ENCODE measurements around the gene DSCAML1. TPM values are rescaled to one million over a fixed set of nuclear protein-coding genes. Genes with fewer than 3 reads are reported as not detected.

The DSCAML1 gene
- total RNA-seq, 4 donors from 2014 or later: 0.20 to 1.1 (median 0.36) TPM

GRCh38 chr11:117428186-117428855 is 368.7 kb downstream of the DSCAML1 start:
- Histone ChIP-seq H3K27me3 (peaks cover 0 to 5% of the 10 kb centered on the region in 2 donors), H3K27ac (no peak overlapping the region), H3K4me1 (peaks cover 0 to 7% (median 0%) of the 10 kb centered on the region in 4 donors), H3K36me3 (peaks cover 0 to 4% (median 0%) of the 10 kb centered on the region in 3 donors), H3K9me3 (no peaks in the 10 kb centered on the region), H3K4me3 (no peak overlapping the region)
- DNase-seq (ENCODE audit: low spot score in 2 of 2): no peak
- TF ChIP-seq EP300 (IDR thresholded peaks at IDR 0.05) (no peak), CTCF (IDR thresholded peaks at IDR 0.05) (no peak), POLR2A (IDR thresholded peaks at IDR 0.05) (no peak)
- WGBS, 2 donors: 61 to 71% methylated on average over 24 to 25 of the region's 32 CpGs

- no peak for DNase-seq (ENCODE audit: low spot score in 2 of 2)
- Histone ChIP-seq H3K9me3 (no peaks in the 10 kb centered on the region), H3K27ac (no peak overlapping the region), H3K4me1 (peaks cover 0 to 7% (median 0%) of the 10 kb centered on the region in 4 donors), H3K27me3 (peaks cover 0 to 5% of the 10 kb centered on the region in 2 donors), H3K4me3 (no peak overlapping the region), H3K36me3 (peaks cover 0 to 4% (median 0%) of the 10 kb centered on the region in 3 donors)
- TF ChIP-seq POLR2A (IDR thresholded peaks at IDR 0.05) (no peak), CTCF (IDR thresholded peaks at IDR 0.05) (no peak), EP300 (IDR thresholded peaks at IDR 0.05) (no peak)
- WGBS, 2 donors: 58 to 70% methylated on average over 11 of the region's 11 CpGs
Measured at GRCh38 chr11:117427356-117427874, 369.6 kb downstream of the DSCAML1 start.

GRCh38 chr11:117426941-117427340 is 370.1 kb downstream of the DSCAML1 start:
- H3K4me1 ChIP-seq: peaks cover 0 to 7% (median 0%) of the 10 kb centered on the region in 4 donors
- peaks cover 0 to 5% of the 10 kb centered on the region in 2 donors for H3K27me3 ChIP-seq
- H3K27ac ChIP-seq: no peak overlapping the region
- no peak overlapping the region for H3K4me3 ChIP-seq
- TF ChIP-seq EP300 (IDR thresholded peaks at IDR 0.05) (no peak), CTCF (IDR thresholded peaks at IDR 0.05) (no peak), POLR2A (IDR thresholded peaks at IDR 0.05) (no peak)
- H3K9me3 ChIP-seq: no peaks in the 10 kb centered on the region
- peaks cover 0 to 4% (median 0%) of the 10 kb centered on the region in 3 donors for H3K36me3 ChIP-seq
- DNase-seq (ENCODE audit: low spot score in 2 of 2): no peak
- 84 to 87% methylated on average over 7 of the region's 7 CpGs for WGBS, 2 donors

- no peak overlapping the region for H3K4me3 ChIP-seq
- H3K27me3 ChIP-seq: peaks cover 0 to 5% of the 10 kb centered on the region in 2 donors
- WGBS, 2 donors: 4% methylated on average over 17 of the region's 17 CpGs
- no peak overlapping the region for H3K27ac ChIP-seq
- H3K36me3 ChIP-seq: peaks cover 0 to 4% (median 0%) of the 10 kb centered on the region in 3 donors
- peak; percentile 42 to 59 for DNase-seq (ENCODE audit: low spot score in 2 of 2)
- no peaks in the 10 kb centered on the region for H3K9me3 ChIP-seq
- H3K4me1 ChIP-seq: peaks cover 0 to 7% (median 0%) of the 10 kb centered on the region in 4 donors
- TF ChIP-seq CTCF (IDR thresholded peaks at IDR 0.05) (peak; percentile 85 to 94 (median 91)), POLR2A (IDR thresholded peaks at IDR 0.05) (no peak)
Measured at GRCh38 chr11:117426297-117426685, 370.7 kb downstream of the DSCAML1 start.

GRCh38 chr11:117425679-117426296 is 371.2 kb downstream of the DSCAML1 start:
- 54 to 57% methylated on average over 13 of the region's 13 CpGs for WGBS, 2 donors
- no peak for TF ChIP-seq POLR2A (IDR thresholded peaks at IDR 0.05)
- no peak for TF ChIP-seq EP300 (IDR thresholded peaks at IDR 0.05)
- no peak for TF ChIP-seq CTCF (IDR thresholded peaks at IDR 0.05)
- H3K4me3 ChIP-seq: no peak overlapping the region
- DNase-seq (ENCODE audit: low spot score in 2 of 2): no peak
- H3K27ac ChIP-seq: no peak overlapping the region
- peaks cover 0 to 5% of the 10 kb centered on the region in 2 donors for H3K27me3 ChIP-seq
- H3K9me3 ChIP-seq: no peaks in the 10 kb centered on the region
- peaks cover 0 to 7% (median 0%) of the 10 kb centered on the region in 4 donors for H3K4me1 ChIP-seq
- peaks cover 0 to under 1% (median 0%) of the 10 kb centered on the region in 3 donors for H3K36me3 ChIP-seq

All from tibial nerve (tissue), 4 donors.